A549 (cell line): Measurements from ENCODE around the gene PTHLH. TPM values are rescaled to one million over a fixed set of nuclear protein-coding genes. Genes with fewer than 3 reads are reported as not detected.

Experiments used
- polyA plus RNA-seq, 4 experiments: library from polyadenylated mRNA; depleted of rRNA in 3 of 4; stranded (reverse); fragments of >200 nt; fragmentation: RNase III in 1 of 4; extraction: RNeasy Plus Mini Kit Qiagen cat#74134 plus additional on column Dnase treatment in 1 of 4; gene quantifications; 2 replicates in 3 of 4; 3 replicates in 1 of 4; pipeline ENCODE4 v1.2.3, GENCODE V29; 2011 to 2017
- small RNA-seq, 6 experiments: library from RNA; depleted of rRNA; stranded (forward); fragments of <200 nt; gene quantifications; one replicate each; pipeline ENCODE3, GENCODE V24; 2012

Gene PTHLH
- polyA plus RNA-seq, 2 of the 4 experiments (the other 2 are of a cell fraction): 10.9 to 27.9 TPM

Small RNA genes lying within 50 kb of the gene (small RNA-seq; reads per million reads assigned to genes)
- gene AC008011.1: 0 reads per million in 6 experiments

Other genes starting within 250 kb of the PTHLH start
- gene KLHL42, start 192.5 kb downstream of the PTHLH start, polyA plus RNA-seq (2011; rRNA removed): 24.0 and 29.1 TPM in 2 replicates
- gene KLHL42, start 192.5 kb downstream of the PTHLH start, polyA plus RNA-seq (2017; fragmentation: RNase III; extraction: RNeasy Plus Mini Kit Qiagen cat#74134 plus additional on column Dnase treatment): 15.2 to 15.5 TPM (median 15.4 TPM) in 3 replicates
- 0.09 and 0.21 TPM in 2 replicates for gene MANSC4, start 192.5 kb downstream of the PTHLH start, polyA plus RNA-seq (2011; rRNA removed)
- gene MANSC4, start 192.5 kb downstream of the PTHLH start, polyA plus RNA-seq (2017; fragmentation: RNase III; extraction: RNeasy Plus Mini Kit Qiagen cat#74134 plus additional on column Dnase treatment): 0.12 to 0.16 TPM in 2 of 3 replicates, not detected in the other
- 38.1 and 48.1 TPM in 2 replicates for gene CCDC91, start 217.7 kb upstream of the PTHLH start, polyA plus RNA-seq (2011; rRNA removed)
- 25.2 to 26.0 TPM (median 25.6 TPM) in 3 replicates for gene CCDC91, start 217.7 kb upstream of the PTHLH start, polyA plus RNA-seq (2017; fragmentation: RNase III; extraction: RNeasy Plus Mini Kit Qiagen cat#74134 plus additional on column Dnase treatment)